ENCODE measurements around the gene IRX4.
A peak's percentile ranks its signal among the peaks of the same experiment; 100 is the strongest.

Gene IRX4

GRCh38 chr5:1860021-1860610 is 22.6 kb downstream of the IRX4 start:
- CTCF ChIA-PET: no interaction called here

GRCh38 chr5:1859099-1859498 is 23.6 kb downstream of the IRX4 start:
- no peaks in the 10 kb centered on the region for H3K36me3 ChIP-seq (ENCODE audit: control insufficient read depth in 4 of 4, insufficient read depth in 4 of 4, low read length in 3 of 4)
- peaks cover 4 to 89% (median 28%) of the 10 kb centered on the region in 5 experiments for H3K27me3 ChIP-seq (replicated peaks in 2 of 5; ENCODE audit: control insufficient read depth in 4 of 5, insufficient read depth in 5 of 5, low read length in 4 of 5)
- no peaks in the 10 kb centered on the region for H3K4me1 ChIP-seq (ENCODE audit: control extremely low read depth in 1 of 4, control insufficient read depth in 4 of 4, insufficient read depth in 4 of 4, low read length in 3 of 4)
- H3K9me3 ChIP-seq (ENCODE audit: control extremely low read depth in 1 of 5, control insufficient read depth in 4 of 5, insufficient read depth in 2 of 5, low read depth in 1 of 5, low read length in 4 of 5): peaks cover 0 to 4% (median 0%) of the 10 kb centered on the region in 5 experiments
- no peak overlapping the region for H3K27ac ChIP-seq (ENCODE audit: insufficient read depth in 1 of 2, low read depth in 1 of 2, low read length in 2 of 2, poor library complexity in 1 of 2, severe bottlenecking in 2 of 2)
- no peak overlapping the region for H3K4me3 ChIP-seq (ENCODE audit: control insufficient read depth in 1 of 7, extremely low read depth in 1 of 7, insufficient read depth in 4 of 7, low read depth in 2 of 7, low read length in 6 of 7)
- CTCF ChIA-PET: no interaction called here
- POLR2A ChIA-PET: no interaction called here
- DNase-seq: no peak
- WGBS (ENCODE audit: insufficient coverage): 89% methylated on average over 10 of the region's 10 CpGs

More at GRCh38 chr5:1860021-1860610, 22.6 kb downstream of the IRX4 start:
- H3K4me3 ChIP-seq (ENCODE audit: control insufficient read depth in 1 of 7, extremely low read depth in 1 of 7, insufficient read depth in 4 of 7, low read depth in 2 of 7, low read length in 6 of 7): no peak overlapping the region
- H3K36me3 ChIP-seq (ENCODE audit: control insufficient read depth in 4 of 4, insufficient read depth in 4 of 4, low read length in 3 of 4): no peaks in the 10 kb centered on the region
- H3K4me1 ChIP-seq (ENCODE audit: control extremely low read depth in 1 of 4, control insufficient read depth in 4 of 4, insufficient read depth in 4 of 4, low read length in 3 of 4): no peaks in the 10 kb centered on the region
- POLR2A ChIA-PET: no interaction called here
- H3K27ac ChIP-seq (ENCODE audit: insufficient read depth in 1 of 2, low read depth in 1 of 2, low read length in 2 of 2, poor library complexity in 1 of 2, severe bottlenecking in 2 of 2): no peak overlapping the region
- WGBS (ENCODE audit: insufficient coverage): 83% methylated on average over 22 of the region's 22 CpGs
- H3K9me3 ChIP-seq (ENCODE audit: control extremely low read depth in 1 of 5, control insufficient read depth in 4 of 5, insufficient read depth in 2 of 5, low read depth in 1 of 5, low read length in 4 of 5): peaks cover 0 to 4% (median 0%) of the 10 kb centered on the region in 5 experiments
- H3K27me3 ChIP-seq (replicated peaks in 2 of 5; ENCODE audit: control insufficient read depth in 4 of 5, insufficient read depth in 5 of 5, low read length in 4 of 5): peaks cover 0 to 89% (median 23%) of the 10 kb centered on the region in 5 experiments
- DNase-seq: no peak

GRCh38 chr5:1858436-1858835 is 24.3 kb downstream of the IRX4 start:
- over 99% methylated on average over 10 of the region's 16 CpGs for WGBS (ENCODE audit: insufficient coverage)
- no peak for DNase-seq
- H3K9me3 ChIP-seq (ENCODE audit: control extremely low read depth in 1 of 5, control insufficient read depth in 4 of 5, insufficient read depth in 2 of 5, low read depth in 1 of 5, low read length in 4 of 5): peaks cover 0 to 4% (median 0%) of the 10 kb centered on the region in 5 experiments
- POLR2A ChIA-PET: interaction anchor here (0.6 kb wide), 1 partner anchor 721 kb away, joined by 3 read pairs; no protein-coding TSS in a partner anchor
- H3K27ac ChIP-seq (ENCODE audit: insufficient read depth in 1 of 2, low read depth in 1 of 2, low read length in 2 of 2, poor library complexity in 1 of 2, severe bottlenecking in 2 of 2): no peak overlapping the region
- H3K4me1 ChIP-seq (ENCODE audit: control extremely low read depth in 1 of 4, control insufficient read depth in 4 of 4, insufficient read depth in 4 of 4, low read length in 3 of 4): no peaks in the 10 kb centered on the region
- CTCF ChIA-PET: no interaction called here
- H3K36me3 ChIP-seq (ENCODE audit: control insufficient read depth in 4 of 4, insufficient read depth in 4 of 4, low read length in 3 of 4): no peaks in the 10 kb centered on the region
- no peak overlapping the region for H3K4me3 ChIP-seq (ENCODE audit: control insufficient read depth in 1 of 7, extremely low read depth in 1 of 7, insufficient read depth in 4 of 7, low read depth in 2 of 7, low read length in 6 of 7)
- peaks cover 8 to 89% (median 27%) of the 10 kb centered on the region in 5 experiments for H3K27me3 ChIP-seq (replicated peaks in 2 of 5; ENCODE audit: control insufficient read depth in 4 of 5, insufficient read depth in 5 of 5, low read length in 4 of 5)

- CTCF ChIA-PET: no interaction called here
- H3K27me3 ChIP-seq (replicated peaks in 2 of 5; ENCODE audit: control insufficient read depth in 4 of 5, insufficient read depth in 5 of 5, low read length in 4 of 5): peaks cover 8 to 88% (median 22%) of the 10 kb centered on the region in 5 experiments
- no peaks in the 10 kb centered on the region for H3K4me1 ChIP-seq (ENCODE audit: control extremely low read depth in 1 of 4, control insufficient read depth in 4 of 4, insufficient read depth in 4 of 4, low read length in 3 of 4)
Measured at GRCh38 chr5:1857256-1857600, 25.5 kb downstream of the IRX4 start.

GRCh38 chr5:1856596-1857255 is 26.0 kb downstream of the IRX4 start:
- Histone ChIP-seq H3K27me3 (replicated peaks in 2 of 5; ENCODE audit: control insufficient read depth in 4 of 5, insufficient read depth in 5 of 5, low read length in 4 of 5) (peaks cover 8 to 88% (median 22%) of the 10 kb centered on the region in 5 experiments), H3K36me3 (ENCODE audit: control insufficient read depth in 4 of 4, insufficient read depth in 4 of 4, low read length in 3 of 4) (no peaks in the 10 kb centered on the region), H3K27ac (ENCODE audit: insufficient read depth in 1 of 2, low read depth in 1 of 2, low read length in 2 of 2, poor library complexity in 1 of 2, severe bottlenecking in 2 of 2) (no peak overlapping the region), H3K9me3 (ENCODE audit: control extremely low read depth in 1 of 5, control insufficient read depth in 4 of 5, insufficient read depth in 2 of 5, low read depth in 1 of 5, low read length in 4 of 5) (peaks cover 0 to 4% (median 0%) of the 10 kb centered on the region in 5 experiments), H3K4me1 (ENCODE audit: control extremely low read depth in 1 of 4, control insufficient read depth in 4 of 4, insufficient read depth in 4 of 4, low read length in 3 of 4) (peaks cover 0 to 2% (median 0%) of the 10 kb centered on the region in 4 experiments), H3K4me3 (ENCODE audit: control insufficient read depth in 1 of 7, extremely low read depth in 1 of 7, insufficient read depth in 4 of 7, low read depth in 2 of 7, low read length in 6 of 7) (peak overlapping the region in 1 of 7 experiments; percentile 36)
- ChIA-PET POLR2A (no interaction called here), CTCF (interaction anchor here (1.5 kb wide), 1 partner anchor 17 kb away, joined by 3 read pairs; no protein-coding TSS in a partner anchor)
- WGBS (ENCODE audit: insufficient coverage): 31% methylated on average over 41 of the region's 49 CpGs
- DNase-seq: no peak

More at GRCh38 chr5:1857256-1857600, 25.5 kb downstream of the IRX4 start:
- no peak overlapping the region for H3K27ac ChIP-seq (ENCODE audit: insufficient read depth in 1 of 2, low read depth in 1 of 2, low read length in 2 of 2, poor library complexity in 1 of 2, severe bottlenecking in 2 of 2)
- 62% methylated on average over 32 of the region's 32 CpGs for WGBS (ENCODE audit: insufficient coverage)
- DNase-seq: no peak
- H3K4me3 ChIP-seq (ENCODE audit: control insufficient read depth in 1 of 7, extremely low read depth in 1 of 7, insufficient read depth in 4 of 7, low read depth in 2 of 7, low read length in 6 of 7): no peak overlapping the region
- H3K36me3 ChIP-seq (ENCODE audit: control insufficient read depth in 4 of 4, insufficient read depth in 4 of 4, low read length in 3 of 4): no peaks in the 10 kb centered on the region
- POLR2A ChIA-PET: no interaction called here
- peaks cover 0 to 4% (median 0%) of the 10 kb centered on the region in 5 experiments for H3K9me3 ChIP-seq (ENCODE audit: control extremely low read depth in 1 of 5, control insufficient read depth in 4 of 5, insufficient read depth in 2 of 5, low read depth in 1 of 5, low read length in 4 of 5)

- no peaks in the 10 kb centered on the region for H3K36me3 ChIP-seq (ENCODE audit: control insufficient read depth in 4 of 4, insufficient read depth in 4 of 4, low read length in 3 of 4)
- 77% methylated on average over 13 of the region's 17 CpGs for WGBS (ENCODE audit: insufficient coverage)
- H3K27me3 ChIP-seq (replicated peaks in 2 of 5; ENCODE audit: control insufficient read depth in 4 of 5, insufficient read depth in 5 of 5, low read length in 4 of 5): peaks cover 8 to 88% (median 30%) of the 10 kb centered on the region in 5 experiments
- ChIA-PET CTCF (interaction anchor here (1.5 kb wide), 1 partner anchor 18 kb away, joined by 3 read pairs; no protein-coding TSS in a partner anchor), POLR2A (no interaction called here)
- no peak overlapping the region for H3K4me3 ChIP-seq (ENCODE audit: control insufficient read depth in 1 of 7, extremely low read depth in 1 of 7, insufficient read depth in 4 of 7, low read depth in 2 of 7, low read length in 6 of 7)
- peaks cover 0 to 4% (median 0%) of the 10 kb centered on the region in 5 experiments for H3K9me3 ChIP-seq (ENCODE audit: control extremely low read depth in 1 of 5, control insufficient read depth in 4 of 5, insufficient read depth in 2 of 5, low read depth in 1 of 5, low read length in 4 of 5)
- H3K4me1 ChIP-seq (ENCODE audit: control extremely low read depth in 1 of 4, control insufficient read depth in 4 of 4, insufficient read depth in 4 of 4, low read length in 3 of 4): peaks cover 0 to 8% (median 3%) of the 10 kb centered on the region in 4 experiments
- no peak for DNase-seq
- H3K27ac ChIP-seq (ENCODE audit: insufficient read depth in 1 of 2, low read depth in 1 of 2, low read length in 2 of 2, poor library complexity in 1 of 2, severe bottlenecking in 2 of 2): no peak overlapping the region
Measured at GRCh38 chr5:1855596-1855995, 27.1 kb downstream of the IRX4 start.

- CTCF ChIA-PET: interaction anchor here (1.5 kb wide), 1 partner anchor 18 kb away, joined by 3 read pairs; no protein-coding TSS in a partner anchor
- POLR2A ChIA-PET: no interaction called here
- WGBS (ENCODE audit: insufficient coverage): 56% methylated on average over 2 of the region's 3 CpGs
- peaks cover 8 to 88% (median 33%) of the 10 kb centered on the region in 5 experiments for H3K27me3 ChIP-seq (replicated peaks in 2 of 5; ENCODE audit: control insufficient read depth in 4 of 5, insufficient read depth in 5 of 5, low read length in 4 of 5)
- no peak overlapping the region for H3K4me3 ChIP-seq (ENCODE audit: control insufficient read depth in 1 of 7, extremely low read depth in 1 of 7, insufficient read depth in 4 of 7, low read depth in 2 of 7, low read length in 6 of 7)
- peaks cover 0 to 8% (median 3%) of the 10 kb centered on the region in 4 experiments for H3K4me1 ChIP-seq (ENCODE audit: control extremely low read depth in 1 of 4, control insufficient read depth in 4 of 4, insufficient read depth in 4 of 4, low read length in 3 of 4)
- H3K27ac ChIP-seq (ENCODE audit: insufficient read depth in 1 of 2, low read depth in 1 of 2, low read length in 2 of 2, poor library complexity in 1 of 2, severe bottlenecking in 2 of 2): no peak overlapping the region
- DNase-seq: no peak
- H3K9me3 ChIP-seq (ENCODE audit: control extremely low read depth in 1 of 5, control insufficient read depth in 4 of 5, insufficient read depth in 2 of 5, low read depth in 1 of 5, low read length in 4 of 5): peaks cover 0 to 4% (median 0%) of the 10 kb centered on the region in 5 experiments
- H3K36me3 ChIP-seq (ENCODE audit: control insufficient read depth in 4 of 4, insufficient read depth in 4 of 4, low read length in 3 of 4): no peaks in the 10 kb centered on the region
Measured at GRCh38 chr5:1855075-1855474, 27.6 kb downstream of the IRX4 start.
